HepG2 (cell line): Measurements from ENCODE around the gene NTMT1. TPM values are rescaled to one million over a fixed set of nuclear protein-coding genes. Genes with fewer than 3 reads are reported as not detected.

ENCODE experiments used
- ETV6 ChIP-seq: sonication (generic); formaldehyde crosslinking; conservative IDR thresholded peaks from 2 replicates; pipeline ENCODE4 v1.4.0; 2020; ENCODE audit warnings: missing genetic modification reagents
- FOXC1 ChIP-seq: sonication (generic); formaldehyde crosslinking; IDR thresholded peaks from 2 replicates; pipeline ENCODE4 v1.8.0; 2022; ENCODE audit warnings: mild to moderate bottlenecking, missing genetic modification reagents, borderline replicate concordance
- KDM2A ChIP-seq: sonication (generic); formaldehyde crosslinking; IDR thresholded peaks from 2 replicates; pipeline ENCODE4 v1.4.0; 2020; ENCODE audit warnings: low read depth, missing genetic modification reagents, borderline replicate concordance
- NFE2L2 ChIP-seq: fragments of 150-350 bp; IDR thresholded peaks from 2 replicates; pipeline ENCODE4 v1.6.1; 2014; ENCODE audit warnings: low read length
- PRPF4 ChIP-seq: fragments of 200-400 bp; formaldehyde crosslinking; IDR thresholded peaks from 2 replicates; pipeline ENCODE4 v1.6.1; 2016; ENCODE audit warnings: low read length, low read depth; ENCODE audit not compliant: poor library complexity, severe bottlenecking
- SRSF1 ChIP-seq: fragments of 200-400 bp; formaldehyde crosslinking; optimal IDR thresholded peaks from 2 replicates; pipeline ENCODE3; 2017; ENCODE audit warnings: mild to moderate bottlenecking, low read depth, low read length, moderate library complexity
- ZNF10 ChIP-seq: sonication (generic); formaldehyde crosslinking; IDR thresholded peaks from 2 replicates; pipeline ENCODE4 v1.4.0; 2020; ENCODE audit warnings: mild to moderate bottlenecking, low read depth, missing genetic modification reagents, borderline replicate concordance
- ZNF180 ChIP-seq: sonication (generic); formaldehyde crosslinking; IDR thresholded peaks from 2 replicates; pipeline ENCODE4 v1.4.0; 2020; ENCODE audit warnings: low read depth, missing genetic modification reagents, borderline replicate concordance
- ZNF879 ChIP-seq: sonication (generic); formaldehyde crosslinking; IDR thresholded peaks from 2 replicates; pipeline ENCODE4 v1.8.1; 2023; ENCODE audit warnings: missing genetic modification reagents
- polyA plus RNA-seq, 8 experiments: library from polyadenylated mRNA; depleted of rRNA in 3 of 8; stranded (reverse) in 7 of 8; unstranded in 1 of 8; fragments of >200 nt; fragmentation: Illumina TruSeq in 4 of 8; extraction: Trizol in 4 of 8; gene quantifications; 2 replicates each; pipeline versions ENCODE4 v1.2.1 to v1.2.3, GENCODE V29; 2011 to 2016; ENCODE audit warnings: low read depth in 4 of 8, missing spikeins in 1 of 8, mixed read lengths in 1 of 8; ENCODE audit not compliant: insufficient read depth in 1 of 8
- total RNA-seq, 5 experiments: library from RNA; depleted of rRNA; stranded (reverse); fragments of >200 nt; fragmentation: Illumina TruSeq; extraction: Trizol; gene quantifications; 2 replicates each; pipeline ENCODE4 v1.2.3, GENCODE V29; 2016; ENCODE audit warnings: low read depth in 1 of 5
- TF ChIP-seq, protein P1 (sequence below): sonication (generic); formaldehyde crosslinking; IDR thresholded peaks from 2 replicates; pipeline ENCODE4 v1.5.1; 2020; ENCODE audit warnings: missing genetic modification reagents, mild to moderate bottlenecking, borderline replicate concordance

The NTMT1 gene
- total and polyA plus RNA-seq, 2 of the 13 experiments (the other 11 are each of a cell fraction or from before 2014, with no cell fraction given) = 49.1 to 53.8 TPM

DNA sequence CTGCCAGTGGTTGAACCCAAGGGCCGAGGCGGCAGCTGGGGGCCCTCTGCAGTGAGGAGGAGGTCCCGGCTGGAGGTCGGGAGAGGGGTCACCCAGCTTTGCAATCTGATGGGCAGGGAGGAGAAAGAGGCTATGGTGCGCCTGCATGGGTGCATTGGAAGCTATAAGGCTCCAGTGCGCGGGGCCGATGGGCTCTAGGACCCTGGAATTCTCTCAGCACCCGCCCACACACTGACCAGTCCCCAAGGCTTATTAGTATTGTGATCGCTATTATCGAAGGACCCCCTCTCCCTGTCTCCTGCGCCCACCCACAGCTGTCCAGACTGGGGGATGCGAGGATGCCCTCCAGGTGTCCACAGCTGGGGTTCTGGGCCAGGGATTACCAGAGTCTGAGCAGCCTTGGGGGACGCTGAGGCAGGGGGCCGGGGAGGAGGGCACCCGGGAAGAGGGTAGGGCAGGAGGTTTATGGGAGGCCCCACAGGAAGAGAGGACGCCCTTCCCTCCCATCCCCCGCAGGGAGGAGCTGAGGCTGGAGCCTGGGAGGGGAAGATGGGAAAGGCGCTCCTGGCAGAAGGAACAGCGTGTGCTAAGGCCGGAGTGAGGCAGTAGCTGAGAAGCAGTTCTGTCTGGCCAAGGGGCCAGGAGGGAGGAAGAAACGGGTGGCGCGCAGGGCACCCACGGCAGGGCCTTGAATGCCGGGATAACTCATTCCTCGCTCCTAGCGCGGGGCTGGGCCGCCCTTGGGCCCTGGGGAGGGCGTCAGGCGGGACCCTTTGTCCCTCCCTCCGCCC, 29.2 kb upstream of the NTMT1 start (continued):
- TF ChIP-seq ZNF10 (CRISPR knock-in tag) (no peak), SRSF1 (peak; percentile 28), KDM2A (CRISPR knock-in tag) (no peak), ETV6 (no peak), FOXC1 (0 out of 2 replicates have a peak, but pooled peaks have one; percentile 32), NFE2L2 (no peak), ZNF879 (CRISPR knock-in tag) (no peak), PRPF4 (peak; percentile 32), ZNF180 (no peak)
- TF ChIP-seq, protein P1, sequence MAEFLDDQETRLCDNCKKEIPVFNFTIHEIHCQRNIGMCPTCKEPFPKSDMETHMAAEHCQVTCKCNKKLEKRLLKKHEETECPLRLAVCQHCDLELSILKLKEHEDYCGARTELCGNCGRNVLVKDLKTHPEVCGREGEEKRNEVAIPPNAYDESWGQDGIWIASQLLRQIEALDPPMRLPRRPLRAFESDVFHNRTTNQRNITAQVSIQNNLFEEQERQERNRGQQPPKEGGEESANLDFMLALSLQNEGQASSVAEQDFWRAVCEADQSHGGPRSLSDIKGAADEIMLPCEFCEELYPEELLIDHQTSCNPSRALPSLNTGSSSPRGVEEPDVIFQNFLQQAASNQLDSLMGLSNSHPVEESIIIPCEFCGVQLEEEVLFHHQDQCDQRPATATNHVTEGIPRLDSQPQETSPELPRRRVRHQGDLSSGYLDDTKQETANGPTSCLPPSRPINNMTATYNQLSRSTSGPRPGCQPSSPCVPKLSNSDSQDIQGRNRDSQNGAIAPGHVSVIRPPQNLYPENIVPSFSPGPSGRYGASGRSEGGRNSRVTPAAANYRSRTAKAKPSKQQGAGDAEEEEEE = no peak
